ENCODE measurements around the gene ST6GAL1. TPM values are rescaled to one million over a fixed set of nuclear protein-coding genes. Genes with fewer than 3 reads are reported as not detected.
A peak's percentile ranks its signal among the peaks of the same experiment; 100 is the strongest.

The ST6GAL1 gene
- total RNA-seq, 2 donors from 2014 or later: 57.2 to 81.8 TPM

- no peaks in the 10 kb centered on the region for H3K27me3 ChIP-seq
- DNase-seq: no peak
- peak overlapping the region; percentile 16 for H3K27ac ChIP-seq
- TF ChIP-seq CTCF (IDR thresholded peaks at IDR 0.05): no peak
- no peak overlapping the region for H3K4me3 ChIP-seq
- H3K36me3 ChIP-seq: no peaks in the 10 kb centered on the region
- H3K4me1 ChIP-seq: no peaks in the 10 kb centered on the region
- no peaks in the 10 kb centered on the region for H3K9me3 ChIP-seq
- intact Hi-C loops (cut with DNase I): no loop called here
- no peak overlapping the region for H3K9ac ChIP-seq (ENCODE audit: low read depth in 2 of 2, low read length in 2 of 2)
Observed at GRCh38 chr3:187012609-187013051, 82.3 kb downstream of the ST6GAL1 start.

- Histone ChIP-seq H3K9me3 (no peaks in the 10 kb centered on the region), H3K9ac (ENCODE audit: low read depth in 2 of 2, low read length in 2 of 2) (no peak overlapping the region), H3K4me1 (no peaks in the 10 kb centered on the region), H3K27me3 (no peaks in the 10 kb centered on the region), H3K27ac (peak overlapping the region; percentile 16), H3K4me3 (no peak overlapping the region), H3K36me3 (no peaks in the 10 kb centered on the region)
- intact Hi-C loops (cut with DNase I): no loop called here
- peak; percentile 12 for DNase-seq
- no peak for TF ChIP-seq CTCF (IDR thresholded peaks at IDR 0.05)
Observed at GRCh38 chr3:187013159-187013716, 82.9 kb downstream of the ST6GAL1 start.

- Histone ChIP-seq H3K36me3 (no peaks in the 10 kb centered on the region), H3K27me3 (no peaks in the 10 kb centered on the region), H3K27ac (no peak overlapping the region), H3K9ac (ENCODE audit: low read depth in 2 of 2, low read length in 2 of 2) (no peak overlapping the region), H3K4me1 (no peaks in the 10 kb centered on the region), H3K4me3 (no peak overlapping the region), H3K9me3 (no peaks in the 10 kb centered on the region)
- intact Hi-C loops (cut with DNase I): no loop called here
- DNase-seq: peak; percentile 17
- TF ChIP-seq CTCF (IDR thresholded peaks at IDR 0.05): no peak
Observed at GRCh38 chr3:187014417-187014864, 84.1 kb downstream of the ST6GAL1 start.

GRCh38 chr3:187015903-187016638, 85.7 kb downstream of the ST6GAL1 start:
- no peaks in the 10 kb centered on the region for H3K4me1 ChIP-seq
- no peaks in the 10 kb centered on the region for H3K27me3 ChIP-seq
- H3K36me3 ChIP-seq: no peaks in the 10 kb centered on the region
- no peak overlapping the region for H3K9ac ChIP-seq (ENCODE audit: low read depth in 2 of 2, low read length in 2 of 2)
- no peaks in the 10 kb centered on the region for H3K9me3 ChIP-seq
- no peak for TF ChIP-seq CTCF (IDR thresholded peaks at IDR 0.05)
- H3K27ac ChIP-seq: no peak overlapping the region
- intact Hi-C loops (cut with DNase I): no loop called here
- H3K4me3 ChIP-seq: no peak overlapping the region
- peak; percentile 26 for DNase-seq

- no peak overlapping the region for H3K4me3 ChIP-seq
- H3K27ac ChIP-seq: no peak overlapping the region
- TF ChIP-seq CTCF (IDR thresholded peaks at IDR 0.05): no peak
- H3K4me1 ChIP-seq: no peaks in the 10 kb centered on the region
- no peaks in the 10 kb centered on the region for H3K9me3 ChIP-seq
- no peaks in the 10 kb centered on the region for H3K36me3 ChIP-seq
- H3K27me3 ChIP-seq: no peaks in the 10 kb centered on the region
- peak; percentile 9 for DNase-seq
- H3K9ac ChIP-seq (ENCODE audit: low read depth in 2 of 2, low read length in 2 of 2): no peak overlapping the region
- intact Hi-C loops (cut with DNase I): no loop called here
Observed at GRCh38 chr3:187016639-187017345, 86.5 kb downstream of the ST6GAL1 start.

Measured in colonic mucosa (tissue), 4 donors.